GM12878 (cell line): Measurements from ENCODE around the gene KLHL26. TPM values are rescaled to one million over a fixed set of nuclear protein-coding genes. Genes with fewer than 3 reads are reported as not detected.

ENCODE experiments used
- ATAC-seq: fragments of 200-7000 bp; cut with Tn5 transposase; 3 replicates; pipeline ENCODE4 v1.9.1; 2020; ENCODE audit warnings: mild to moderate bottlenecking, moderate library complexity
- BruUV-seq: library from RNA; stranded (reverse); fragments of 400-500 nt; replicated peaks from 2 replicates; lab custom pipeline; 2021; lab: Mats Ljungman, UMichigan
- CTCF ChIA-PET: fragments of 300-600 bp; sonication (Branson Sonifier 250); formaldehyde crosslinking; extraction: SDS; loops from one replicate; lab custom pipeline; 2021; ENCODE audit warnings: inconsistent platforms; lab: Yijun Ruan, JAX
- POLR2A ChIA-PET: fragments of 350-600 bp; formaldehyde crosslinking; extraction: SDS; loops from one replicate; lab custom pipeline; 2021; ENCODE audit warnings: inconsistent platforms; lab: Charles Lee
- RAD21 ChIA-PET: fragments of 300-600 bp; sonication (Branson Sonifier 250); formaldehyde crosslinking; loops from one replicate; lab custom pipeline; 2023; ENCODE audit warnings: antibody characterized with exemption; ENCODE audit not compliant: unreplicated experiment; lab: Charles Lee
- SMC1A ChIA-PET: fragments of 300-600 bp; sonication (Branson Sonifier 250); formaldehyde crosslinking; loops from one replicate; lab custom pipeline; 2023; ENCODE audit not compliant: unreplicated experiment, uncharacterized antibody; lab: Charles Lee
- DNase-seq: peaks from one replicate; pipeline ENCODE4 v3.0.0-alpha.2; 2011; ENCODE audit warnings: low read depth, low spot score
- FAIRE-seq: peaks from 3 replicates; lab custom pipeline; 2011; peaks lifted over from hg19 to GRCh38; lab: Jason Lieb, UNC
- H2AFZ ChIP-seq: 2 replicates; pipeline ENCODE4 v1.6.0; 2011; ENCODE audit warnings: low read depth, low read length, control low read depth; ENCODE audit not compliant: control insufficient read depth
- H3K27ac ChIP-seq: 2 replicates; pipeline ENCODE4 v1.5.1; 2011; ENCODE audit warnings: control low read depth; ENCODE audit not compliant: control insufficient read depth, insufficient read depth
- H3K27me3 ChIP-seq, 2 experiments: replicated peaks in 1 of 2; 2 replicates each; pipeline versions ENCODE4 v1.6.0 to v1.6.1; 2011; ENCODE audit warnings: low read length in 1 of 2; ENCODE audit not compliant: control insufficient read depth in 2 of 2, insufficient read depth in 2 of 2
- H3K36me3 ChIP-seq, 2 experiments: 2 replicates each; pipeline ENCODE4 v1.5.1; 2011; ENCODE audit warnings: low read length in 1 of 2; ENCODE audit not compliant: control insufficient read depth in 2 of 2, insufficient read depth in 2 of 2
- H3K4me1 ChIP-seq: 2 replicates; pipeline ENCODE4 v1.6.1; 2011; ENCODE audit warnings: mild to moderate bottlenecking, low read length, moderate library complexity, mixed read lengths; ENCODE audit not compliant: control insufficient read depth, insufficient read depth
- H3K4me2 ChIP-seq: 2 replicates; pipeline ENCODE4 v1.6.0; 2011; ENCODE audit warnings: control low read depth; ENCODE audit not compliant: control insufficient read depth, insufficient read depth
- H3K4me3 ChIP-seq: fragments of 200-600 bp; sonication (generic); 2 replicates; pipeline ENCODE4 v1.5.1; 2016
- H3K79me2 ChIP-seq: 2 replicates; pipeline ENCODE4 v1.6.0; 2011; ENCODE audit warnings: low read length; ENCODE audit not compliant: control insufficient read depth, insufficient read depth
- H3K9ac ChIP-seq: 2 replicates; pipeline ENCODE4 v1.8.0; 2011; ENCODE audit warnings: low read length, control low read depth, mixed read lengths; ENCODE audit not compliant: control insufficient read depth, insufficient read depth
- H3K9me3 ChIP-seq: replicated peaks from 3 replicates; pipeline ENCODE4 v1.5.1; 2011; ENCODE audit warnings: mild to moderate bottlenecking, low read length; ENCODE audit not compliant: control insufficient read depth, insufficient read depth
- H4K20me1 ChIP-seq: 2 replicates; pipeline ENCODE4 v1.6.0; 2011; ENCODE audit not compliant: control insufficient read depth, insufficient read depth
- ASH2L ChIP-seq: fragments of 300-600, 200-600 bp; sonication (generic); IDR thresholded peaks from 2 replicates; pipeline ENCODE4 v1.6.1; 2017; ENCODE audit warnings: low read depth, mild to moderate bottlenecking, borderline replicate concordance
- BHLHE40 ChIP-seq, 2 experiments: fragments of 450-650 bp in 1 of 2; IDR thresholded peaks; 2 replicates each; pipeline ENCODE4 v1.6.1; 2011 to 2017; ENCODE audit warnings: low read depth in 2 of 2, borderline replicate concordance in 1 of 2, improper control_type of control experiment in 1 of 2, low read length in 1 of 2, mild to moderate bottlenecking in 1 of 2
- CREB1 ChIP-seq: IDR thresholded peaks from 2 replicates; pipeline ENCODE4 v1.6.1; 2012; ENCODE audit warnings: low read depth, mild to moderate bottlenecking, inconsistent platforms
- CREM ChIP-seq: IDR thresholded peaks from 2 replicates; pipeline ENCODE4 v1.6.1; 2014; ENCODE audit warnings: antibody characterized with exemption, low read depth
- FOS ChIP-seq: IDR thresholded peaks from 3 replicates; pipeline ENCODE4 v1.6.1; 2011; ENCODE audit warnings: borderline replicate concordance; ENCODE audit not compliant: insufficient read length; ENCODE audit errors: extremely low read depth
- GATAD2B ChIP-seq: fragments of 450-650 bp; conservative IDR thresholded peaks from 2 replicates; pipeline ENCODE4 v1.6.1; 2017; ENCODE audit warnings: low read depth, mild to moderate bottlenecking, moderate library complexity
- MTA3 ChIP-seq: IDR thresholded peaks from 2 replicates; pipeline ENCODE4 v1.6.1; 2012; ENCODE audit warnings: low read length, inconsistent platforms, borderline replicate concordance
- POLR2AphosphoS5 ChIP-seq: IDR thresholded peaks from 2 replicates; pipeline ENCODE4 v1.6.1; 2011; ENCODE audit warnings: mild to moderate bottlenecking, low read length, inconsistent platforms
- POU2F2 ChIP-seq: IDR thresholded peaks from 3 replicates; pipeline ENCODE4 v1.6.1; 2011; ENCODE audit warnings: low read depth, mild to moderate bottlenecking, low read length, borderline replicate concordance
- RFX5 ChIP-seq: IDR thresholded peaks from 2 replicates; pipeline ENCODE4 v1.6.1; 2011; ENCODE audit warnings: low read depth, low read length, improper control_type of control experiment
- TARDBP ChIP-seq: IDR thresholded peaks from 2 replicates; pipeline ENCODE4 v1.6.1; 2016; ENCODE audit warnings: borderline replicate concordance
- WRNIP1 ChIP-seq: IDR thresholded peaks from 2 replicates; pipeline ENCODE4 v1.6.1; 2011; ENCODE audit warnings: low read depth, low read length, improper control_type of control experiment, borderline replicate concordance
- WGBS: methylation state at CpG from one replicate; pipeline ENCODE4 v1.1.6; 2016; ENCODE audit warnings: low lambda C conversion rate; ENCODE audit not compliant: insufficient replicate concordance, insufficient coverage; ENCODE audit errors: missing lambda C conversion rate; 5-methylcytosine and 5-hydroxymethylcytosine counted together
- in situ Hi-C: fragments of 300-500 bp; cut with MboI; formaldehyde crosslinking; loops from 9 replicates; pipeline ENCODE4 v1.14.3; 2018; ENCODE audit warnings: mixed read lengths
- intact Hi-C: fragments of 100-400 bp; cut with micrococcal nuclease; formaldehyde crosslinking; loops from one replicate; pipeline ENCODE4 v1.14.2; 2022; ENCODE audit not compliant: unreplicated experiment
- polyA plus RNA-seq, 11 experiments: library from polyadenylated mRNA; depleted of rRNA in 4 of 11; unstranded in 6 of 11; stranded (reverse) in 5 of 11; fragments of >200 nt; fragmentation: Nextera tagmentation in 4 of 11; fragmentation: Illumina TruSeq in 1 of 11; extraction: Ambion mirVana in 4 of 11; extraction: Trizol in 1 of 11; gene quantifications; 1 replicate in 1 of 11; 2 replicates in 10 of 11; pipeline versions ENCODE4 v1.2.1 to v1.2.3, GENCODE V29; 2011 to 2016; ENCODE audit warnings: inconsistent platforms in 2 of 11, missing spikeins in 2 of 11, low read depth in 1 of 11
- total RNA-seq, 4 experiments: library from RNA; depleted of rRNA in 3 of 4; stranded (reverse); fragments of >200 nt in 3 of 4; fragmentation: Illumina TruSeq in 1 of 4; extraction: Trizol in 1 of 4; gene quantifications; 2 replicates each; pipeline versions ENCODE4 v1.2.1 to v1.2.3, GENCODE V29; 2013 to 2021
- TF ChIP-seq, protein P1 (sequence below): fragments of 450-650 bp; IDR thresholded peaks from 2 replicates; pipeline ENCODE4 v1.6.1; 2018; ENCODE audit warnings: mild to moderate bottlenecking, low read depth, moderate library complexity; ENCODE audit not compliant: partially characterized antibody
- TF ChIP-seq, protein P2 (sequence below): IDR thresholded peaks from 2 replicates; pipeline ENCODE4 v1.6.1; 2012; ENCODE audit warnings: low read depth, low read length, improper control_type of control experiment
- TF ChIP-seq, protein P3 (sequence below): fragments of 450-650 bp; formaldehyde crosslinking; IDR thresholded peaks from 2 replicates; pipeline ENCODE4 v1.4.0; 2022; ENCODE audit warnings: mild to moderate bottlenecking, moderate library complexity
- TF ChIP-seq, protein P4 (sequence below): fragments of 450-650 bp; conservative IDR thresholded peaks from 2 replicates; pipeline ENCODE4 v1.6.1; 2017; ENCODE audit warnings: mild to moderate bottlenecking, moderate library complexity

The KLHL26 gene
- total and polyA plus RNA-seq, 10 of the 15 experiments (the other 5 are each of a cell fraction or from before 2014, with no cell fraction given): 0.18 to 14.6 (median 2.9) TPM

DNA sequence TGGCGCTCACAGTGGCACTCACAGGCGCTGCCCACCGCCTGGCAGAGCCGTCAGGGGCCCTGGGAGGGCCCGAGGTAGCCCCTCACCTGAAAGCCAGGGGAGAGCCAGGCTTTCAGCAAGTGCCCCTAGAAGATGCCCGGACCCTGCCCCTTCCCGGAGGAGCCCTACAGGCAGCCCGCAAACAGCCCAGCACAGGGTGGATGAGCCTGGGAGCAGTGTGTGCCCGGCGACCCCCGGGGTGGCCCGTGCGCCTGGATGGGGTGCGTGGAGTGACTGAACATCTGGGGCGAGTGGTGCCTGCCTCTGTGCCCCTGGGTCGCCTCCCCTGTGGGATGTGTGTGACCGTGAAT lies 31.7 kb upstream of the KLHL26 start:
- ChIA-PET CTCF (no interaction called here), RAD21 (no interaction called here)

More for the DNA sequence above, 31.7 kb upstream of the KLHL26 start:
- no peaks in the 10 kb centered on the region; the same call in none of the 2 replicates for H4K20me1 ChIP-seq
- no peak overlapping the region for H3K4me2 ChIP-seq
- WGBS: 21% methylated on average over 16 of the region's 17 CpGs
- H3K27ac ChIP-seq: no peak overlapping the region
- FAIRE-seq: no peak
- no peaks in the 10 kb centered on the region for H3K36me3 ChIP-seq
- in situ Hi-C loops: no loop called here
- no peaks in the 10 kb centered on the region for H3K9me3 ChIP-seq
- TF ChIP-seq CREM (no peak), MTA3 (no peak), GATAD2B (no peak), TARDBP (no peak), POU2F2 (no peak), POLR2AphosphoS5 (no peak), BHLHE40 (IDR thresholded peaks at IDR 0.05; ENCODE audit: borderline replicate concordance in 1 of 2, low read depth in 2 of 2, low read length in 1 of 2) (no peak), ASH2L (no peak), RFX5 (no peak), WRNIP1 (no peak), FOS (no peak), CREB1 (no peak)
- TF ChIP-seq, protein P1, sequence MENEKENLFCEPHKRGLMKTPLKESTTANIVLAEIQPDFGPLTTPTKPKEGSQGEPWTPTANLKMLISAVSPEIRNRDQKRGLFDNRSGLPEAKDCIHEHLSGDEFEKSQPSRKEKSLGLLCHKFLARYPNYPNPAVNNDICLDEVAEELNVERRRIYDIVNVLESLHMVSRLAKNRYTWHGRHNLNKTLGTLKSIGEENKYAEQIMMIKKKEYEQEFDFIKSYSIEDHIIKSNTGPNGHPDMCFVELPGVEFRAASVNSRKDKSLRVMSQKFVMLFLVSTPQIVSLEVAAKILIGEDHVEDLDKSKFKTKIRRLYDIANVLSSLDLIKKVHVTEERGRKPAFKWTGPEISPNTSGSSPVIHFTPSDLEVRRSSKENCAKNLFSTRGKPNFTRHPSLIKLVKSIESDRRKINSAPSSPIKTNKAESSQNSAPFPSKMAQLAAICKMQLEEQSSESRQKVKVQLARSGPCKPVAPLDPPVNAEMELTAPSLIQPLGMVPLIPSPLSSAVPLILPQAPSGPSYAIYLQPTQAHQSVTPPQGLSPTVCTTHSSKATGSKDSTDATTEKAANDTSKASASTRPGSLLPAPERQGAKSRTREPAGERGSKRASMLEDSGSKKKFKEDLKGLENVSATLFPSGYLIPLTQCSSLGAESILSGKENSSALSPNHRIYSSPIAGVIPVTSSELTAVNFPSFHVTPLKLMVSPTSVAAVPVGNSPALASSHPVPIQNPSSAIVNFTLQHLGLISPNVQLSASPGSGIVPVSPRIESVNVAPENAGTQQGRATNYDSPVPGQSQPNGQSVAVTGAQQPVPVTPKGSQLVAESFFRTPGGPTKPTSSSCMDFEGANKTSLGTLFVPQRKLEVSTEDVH: no peak
- TF ChIP-seq, protein P2, sequence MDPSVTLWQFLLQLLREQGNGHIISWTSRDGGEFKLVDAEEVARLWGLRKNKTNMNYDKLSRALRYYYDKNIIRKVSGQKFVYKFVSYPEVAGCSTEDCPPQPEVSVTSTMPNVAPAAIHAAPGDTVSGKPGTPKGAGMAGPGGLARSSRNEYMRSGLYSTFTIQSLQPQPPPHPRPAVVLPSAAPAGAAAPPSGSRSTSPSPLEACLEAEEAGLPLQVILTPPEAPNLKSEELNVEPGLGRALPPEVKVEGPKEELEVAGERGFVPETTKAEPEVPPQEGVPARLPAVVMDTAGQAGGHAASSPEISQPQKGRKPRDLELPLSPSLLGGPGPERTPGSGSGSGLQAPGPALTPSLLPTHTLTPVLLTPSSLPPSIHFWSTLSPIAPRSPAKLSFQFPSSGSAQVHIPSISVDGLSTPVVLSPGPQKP: no peak
- TF ChIP-seq, protein P3, sequence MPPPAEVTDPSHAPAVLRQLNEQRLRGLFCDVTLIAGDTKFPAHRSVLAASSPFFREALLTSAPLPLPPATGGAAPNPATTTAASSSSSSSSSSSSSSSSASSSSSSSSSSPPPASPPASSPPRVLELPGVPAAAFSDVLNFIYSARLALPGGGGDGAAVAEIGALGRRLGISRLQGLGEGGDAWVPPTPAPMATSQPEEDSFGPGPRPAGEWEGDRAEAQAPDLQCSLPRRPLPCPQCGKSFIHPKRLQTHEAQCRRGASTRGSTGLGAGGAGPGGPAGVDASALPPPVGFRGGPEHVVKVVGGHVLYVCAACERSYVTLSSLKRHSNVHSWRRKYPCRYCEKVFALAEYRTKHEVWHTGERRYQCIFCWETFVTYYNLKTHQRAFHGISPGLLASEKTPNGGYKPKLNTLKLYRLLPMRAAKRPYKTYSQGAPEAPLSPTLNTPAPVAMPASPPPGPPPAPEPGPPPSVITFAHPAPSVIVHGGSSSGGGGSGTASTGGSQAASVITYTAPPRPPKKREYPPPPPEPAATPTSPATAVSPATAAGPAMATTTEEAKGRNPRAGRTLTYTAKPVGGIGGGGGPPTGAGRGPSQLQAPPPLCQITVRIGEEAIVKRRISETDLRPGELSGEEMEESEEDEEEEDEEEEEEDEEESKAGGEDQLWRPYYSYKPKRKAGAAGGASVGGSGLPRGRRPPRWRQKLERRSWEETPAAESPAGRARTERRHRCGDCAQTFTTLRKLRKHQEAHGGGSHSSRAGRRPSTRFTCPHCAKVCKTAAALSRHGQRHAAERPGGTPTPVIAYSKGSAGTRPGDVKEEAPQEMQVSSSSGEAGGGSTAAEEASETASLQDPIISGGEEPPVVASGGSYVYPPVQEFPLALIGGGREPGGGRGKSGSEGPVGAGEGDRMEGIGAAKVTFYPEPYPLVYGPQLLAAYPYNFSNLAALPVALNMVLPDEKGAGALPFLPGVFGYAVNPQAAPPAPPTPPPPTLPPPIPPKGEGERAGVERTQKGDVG (CRISPR knock-in tag): no peak
- TF ChIP-seq, protein P4, sequence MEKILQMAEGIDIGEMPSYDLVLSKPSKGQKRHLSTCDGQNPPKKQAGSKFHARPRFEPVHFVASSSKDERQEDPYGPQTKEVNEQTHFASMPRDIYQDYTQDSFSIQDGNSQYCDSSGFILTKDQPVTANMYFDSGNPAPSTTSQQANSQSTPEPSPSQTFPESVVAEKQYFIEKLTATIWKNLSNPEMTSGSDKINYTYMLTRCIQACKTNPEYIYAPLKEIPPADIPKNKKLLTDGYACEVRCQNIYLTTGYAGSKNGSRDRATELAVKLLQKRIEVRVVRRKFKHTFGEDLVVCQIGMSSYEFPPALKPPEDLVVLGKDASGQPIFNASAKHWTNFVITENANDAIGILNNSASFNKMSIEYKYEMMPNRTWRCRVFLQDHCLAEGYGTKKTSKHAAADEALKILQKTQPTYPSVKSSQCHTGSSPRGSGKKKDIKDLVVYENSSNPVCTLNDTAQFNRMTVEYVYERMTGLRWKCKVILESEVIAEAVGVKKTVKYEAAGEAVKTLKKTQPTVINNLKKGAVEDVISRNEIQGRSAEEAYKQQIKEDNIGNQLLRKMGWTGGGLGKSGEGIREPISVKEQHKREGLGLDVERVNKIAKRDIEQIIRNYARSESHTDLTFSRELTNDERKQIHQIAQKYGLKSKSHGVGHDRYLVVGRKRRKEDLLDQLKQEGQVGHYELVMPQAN: no peak
- TF ChIP-seq, all 136 proteins: peak for 0
- no peak for ATAC-seq
- Histone ChIP-seq H3K79me2 (no peaks in the 10 kb centered on the region), H3K27me3 (peaks cover 21 to 22% of the 10 kb centered on the region in 2 experiments), H3K4me3 (no peak overlapping the region), H2AFZ (no peak overlapping the region), H3K4me1 (no peaks in the 10 kb centered on the region), H3K9ac (no peak overlapping the region)
- ChIA-PET POLR2A (no interaction called here), SMC1A (no interaction called here)
- no peak for DNase-seq
- no TSS peak for BruUV-seq
- intact Hi-C loops: no loop called here
